Esophagus muscularis mucosa (tissue), 4 donors: ENCODE results near the gene PTX4.

Experiments
- EP300 ChIP-seq: sonication (generic); formaldehyde crosslinking; IDR thresholded peaks from one replicate; pipeline ENCODE4 v1.6.1; 2017; ENCODE audit warnings: antibody characterized with exemption
- POLR2AphosphoS5 ChIP-seq, 2 donors: sonication (generic); formaldehyde crosslinking; IDR thresholded peaks; one replicate each; pipeline ENCODE4 v1.6.1; 2017; ENCODE audit warnings: antibody characterized with exemption in 2 of 2
- TF ChIP-seq, protein P1 (sequence below), 3 experiments: fragments of 200-600 bp in 2 of 3; fragments of 450-650 bp in 1 of 3; sonication (generic) in 2 of 3; IDR thresholded peaks; one replicate each; pipeline ENCODE4 v1.5.1; 2017 to 2019; ENCODE audit warnings: antibody characterized with exemption in 3 of 3, mild to moderate bottlenecking in 2 of 3, moderate library complexity in 1 of 3

DNA sequence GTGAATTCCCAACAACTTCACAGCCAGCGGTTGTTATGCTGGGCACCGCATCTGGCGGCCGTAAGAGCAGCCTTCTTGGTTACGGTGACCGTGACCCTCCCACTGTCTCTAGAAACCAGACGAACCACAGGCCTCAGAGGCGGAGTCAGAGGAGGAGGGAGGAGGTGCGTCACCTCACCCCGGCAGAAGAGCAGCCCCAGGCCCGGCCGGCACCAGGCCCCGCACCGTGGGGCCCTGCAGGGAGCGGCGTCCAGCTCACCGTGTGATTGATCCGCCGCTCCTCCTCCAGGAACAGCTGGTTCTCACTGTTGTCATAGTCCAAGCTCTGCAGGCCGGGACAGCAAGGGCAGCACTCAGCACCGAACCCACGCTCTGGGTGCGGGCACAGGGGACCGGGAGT is 27.6 kb downstream of the PTX4 start:
- TF ChIP-seq, protein P1, sequence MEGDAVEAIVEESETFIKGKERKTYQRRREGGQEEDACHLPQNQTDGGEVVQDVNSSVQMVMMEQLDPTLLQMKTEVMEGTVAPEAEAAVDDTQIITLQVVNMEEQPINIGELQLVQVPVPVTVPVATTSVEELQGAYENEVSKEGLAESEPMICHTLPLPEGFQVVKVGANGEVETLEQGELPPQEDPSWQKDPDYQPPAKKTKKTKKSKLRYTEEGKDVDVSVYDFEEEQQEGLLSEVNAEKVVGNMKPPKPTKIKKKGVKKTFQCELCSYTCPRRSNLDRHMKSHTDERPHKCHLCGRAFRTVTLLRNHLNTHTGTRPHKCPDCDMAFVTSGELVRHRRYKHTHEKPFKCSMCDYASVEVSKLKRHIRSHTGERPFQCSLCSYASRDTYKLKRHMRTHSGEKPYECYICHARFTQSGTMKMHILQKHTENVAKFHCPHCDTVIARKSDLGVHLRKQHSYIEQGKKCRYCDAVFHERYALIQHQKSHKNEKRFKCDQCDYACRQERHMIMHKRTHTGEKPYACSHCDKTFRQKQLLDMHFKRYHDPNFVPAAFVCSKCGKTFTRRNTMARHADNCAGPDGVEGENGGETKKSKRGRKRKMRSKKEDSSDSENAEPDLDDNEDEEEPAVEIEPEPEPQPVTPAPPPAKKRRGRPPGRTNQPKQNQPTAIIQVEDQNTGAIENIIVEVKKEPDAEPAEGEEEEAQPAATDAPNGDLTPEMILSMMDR (IDR thresholded peaks at IDR 0.05): no peak
- TF ChIP-seq EP300 (no peak), POLR2AphosphoS5 (IDR thresholded peaks at IDR 0.05) (no peak)
